H9 (cell line): ENCODE data around the gene GNL3. TPM values are rescaled to one million over a fixed set of nuclear protein-coding genes. Genes with fewer than 3 reads are reported as not detected.

Source experiments
- DNase-seq: peaks from one replicate; pipeline ENCODE4 v3.0.0-alpha.2; 2017
- H2AFZ ChIP-seq: one replicate; pipeline ENCODE4 v1.6.1; 2013; ENCODE audit warnings: mild to moderate bottlenecking, low read length, control low read depth, moderate library complexity
- H2AK5ac ChIP-seq: 2 replicates; pipeline ENCODE4 v1.6.1; 2013; ENCODE audit warnings: low read length, control low read depth, mixed read lengths; ENCODE audit not compliant: insufficient read length
- H2BK120ac ChIP-seq: one replicate; pipeline ENCODE4 v1.6.1; 2013; ENCODE audit warnings: low read depth, mild to moderate bottlenecking, low read length, control low read depth, inconsistent platforms; ENCODE audit not compliant: poor library complexity, severe bottlenecking
- H2BK12ac ChIP-seq: 2 replicates; pipeline ENCODE4 v1.6.1; 2013; ENCODE audit warnings: low read length, control low read depth, mixed read lengths, low read depth; ENCODE audit not compliant: insufficient read length
- H2BK15ac ChIP-seq: 2 replicates; pipeline ENCODE4 v1.6.1; 2013; ENCODE audit warnings: low read depth, low read length, control low read depth
- H2BK20ac ChIP-seq: one replicate; pipeline ENCODE4 v1.6.1; 2013; ENCODE audit warnings: low read depth, mild to moderate bottlenecking, low read length, control low read depth, inconsistent platforms; ENCODE audit not compliant: poor library complexity, severe bottlenecking
- H2BK5ac ChIP-seq: 2 replicates; pipeline ENCODE4 v1.6.1; 2013; ENCODE audit warnings: low read length, control low read depth, mixed read lengths; ENCODE audit not compliant: insufficient read length
- H3K14ac ChIP-seq: 2 replicates; pipeline ENCODE4 v1.6.1; 2013; ENCODE audit warnings: low read length, control low read depth; ENCODE audit not compliant: insufficient read depth
- H3K18ac ChIP-seq: 2 replicates; pipeline ENCODE4 v1.6.1; 2013; ENCODE audit warnings: low read depth, mild to moderate bottlenecking, mixed read lengths, low read length, control low read depth; ENCODE audit not compliant: insufficient read length
- H3K23ac ChIP-seq: 2 replicates; pipeline ENCODE4 v1.6.1; 2013; ENCODE audit warnings: low read length, control low read depth, mixed read lengths, low read depth; ENCODE audit not compliant: insufficient read length
- H3K23me2 ChIP-seq: 2 replicates; pipeline ENCODE4 v1.6.1; 2013; ENCODE audit warnings: low read depth, mild to moderate bottlenecking, mixed read lengths, low read length, control low read depth; ENCODE audit not compliant: insufficient read length, poor library complexity, severe bottlenecking
- H3K27ac ChIP-seq: 2 replicates; pipeline ENCODE4 v1.5.1; 2013; ENCODE audit warnings: low read length, control low read depth, mixed read lengths, low read depth; ENCODE audit not compliant: insufficient read length
- H3K27me3 ChIP-seq: 2 replicates; pipeline ENCODE4 v1.6.1; 2013; ENCODE audit warnings: low read length, control low read depth, inconsistent platforms; ENCODE audit not compliant: insufficient read depth
- H3K4ac ChIP-seq: 2 replicates; pipeline ENCODE4 v1.6.1; 2013; ENCODE audit warnings: low read depth, mild to moderate bottlenecking, control low read depth, inconsistent platforms, low read length, moderate library complexity
- H3K4me1 ChIP-seq: 2 replicates; pipeline ENCODE4 v1.6.1; 2013; ENCODE audit warnings: low read length, control low read depth, inconsistent platforms; ENCODE audit not compliant: insufficient read depth
- H3K4me2 ChIP-seq: 2 replicates; pipeline ENCODE4 v1.6.1; 2013; ENCODE audit warnings: low read length, control low read depth, mixed read lengths; ENCODE audit not compliant: insufficient read length, insufficient read depth
- H3K56ac ChIP-seq: 2 replicates; pipeline ENCODE4 v1.6.1; 2013; ENCODE audit warnings: low read depth, mild to moderate bottlenecking, mixed read lengths, low read length, control low read depth; ENCODE audit not compliant: insufficient read length
- H3K79me1 ChIP-seq: 2 replicates; pipeline ENCODE4 v1.6.1; 2013; ENCODE audit warnings: low read depth, mild to moderate bottlenecking, moderate library complexity, low read length, control low read depth, inconsistent platforms; ENCODE audit not compliant: insufficient read depth, poor library complexity, severe bottlenecking
- H3K79me2 ChIP-seq: 2 replicates; pipeline ENCODE4 v1.6.1; 2013; ENCODE audit warnings: low read length, control low read depth, inconsistent platforms; ENCODE audit not compliant: insufficient read depth
- H3K9ac ChIP-seq: 2 replicates; pipeline ENCODE4 v1.6.1; 2013; ENCODE audit warnings: low read length, control low read depth, mixed read lengths; ENCODE audit not compliant: insufficient read length; ENCODE audit errors: extremely low read depth
- H3K9me3 ChIP-seq: one replicate; pipeline ENCODE4 v1.6.1; 2013; ENCODE audit warnings: low read depth, low read length, inconsistent platforms; ENCODE audit not compliant: control insufficient read depth
- H3T11ph ChIP-seq: one replicate; pipeline ENCODE4 v1.6.1; 2013; ENCODE audit warnings: mild to moderate bottlenecking, low read length, control low read depth, inconsistent platforms
- H4K20me1 ChIP-seq: one replicate; pipeline ENCODE4 v1.6.1; 2013; ENCODE audit not compliant: control insufficient read depth, insufficient read length, insufficient read depth
- H4K5ac ChIP-seq: 2 replicates; pipeline ENCODE4 v1.6.1; 2013; ENCODE audit warnings: low read depth, mild to moderate bottlenecking, mixed read lengths, low read length, control low read depth; ENCODE audit not compliant: insufficient read length
- H4K8ac ChIP-seq: replicated peaks from 2 replicates; pipeline ENCODE4 v1.6.1; 2013; ENCODE audit warnings: low read length, control low read depth, mixed read lengths, low read depth; ENCODE audit not compliant: insufficient read length
- H4K91ac ChIP-seq: 2 replicates; pipeline ENCODE4 v1.6.1; 2013; ENCODE audit warnings: low read depth, mild to moderate bottlenecking, moderate library complexity, mixed read lengths, low read length, control low read depth; ENCODE audit not compliant: insufficient read length
- H3K27ac Mint-ChIP-seq, 3 experiments: 2 replicates in 2 of 3; 3 replicates in 1 of 3; pipeline ENCODE4 v1.8.0; 2020 to 2021; ENCODE audit warnings: mixed read lengths in 3 of 3, mild to moderate bottlenecking in 1 of 3, moderate library complexity in 1 of 3
- H3K27me3 Mint-ChIP-seq: 2 replicates; pipeline ENCODE4 v1.8.0; 2021; ENCODE audit warnings: low read depth, mild to moderate bottlenecking, moderate library complexity, mixed read lengths
- H3K36me3 Mint-ChIP-seq, 3 experiments: 2 replicates in 2 of 3; 3 replicates in 1 of 3; pipeline ENCODE4 v1.8.0; 2020 to 2021; ENCODE audit warnings: low read depth in 3 of 3, mixed read lengths in 3 of 3; ENCODE audit not compliant: insufficient read depth in 1 of 3
- H3K4me1 Mint-ChIP-seq, 2 experiments: 2 replicates each; pipeline ENCODE4 v1.8.0; 2020; ENCODE audit warnings: mixed read lengths in 2 of 2
- H3K4me3 Mint-ChIP-seq, 2 experiments: 2 replicates in 1 of 2; 3 replicates in 1 of 2; pipeline ENCODE4 v1.8.0; 2020 to 2021; ENCODE audit warnings: mild to moderate bottlenecking in 2 of 2, mixed read lengths in 2 of 2, moderate library complexity in 1 of 2
- H3K9me3 Mint-ChIP-seq, 2 experiments: 2 replicates in 1 of 2; 3 replicates in 1 of 2; pipeline ENCODE4 v1.8.0; 2020; ENCODE audit warnings: mild to moderate bottlenecking in 2 of 2, mixed read lengths in 2 of 2, moderate library complexity in 1 of 2
- total RNA-seq: library from RNA; stranded (reverse); gene quantifications from 2 replicates; pipeline ENCODE4 v1.2.1, GENCODE V29; 2021
- TF ChIP-seq, protein P1 (sequence below): fragments of 200-600 bp; sonication (generic); conservative IDR thresholded peaks from 3 replicates; pipeline ENCODE4 v1.8.0; 2021; ENCODE audit warnings: antibody characterized with exemption, mild to moderate bottlenecking

GNL3 gene
- total RNA-seq, 1 experiment from 2014 or later = 250 TPM

DNA sequence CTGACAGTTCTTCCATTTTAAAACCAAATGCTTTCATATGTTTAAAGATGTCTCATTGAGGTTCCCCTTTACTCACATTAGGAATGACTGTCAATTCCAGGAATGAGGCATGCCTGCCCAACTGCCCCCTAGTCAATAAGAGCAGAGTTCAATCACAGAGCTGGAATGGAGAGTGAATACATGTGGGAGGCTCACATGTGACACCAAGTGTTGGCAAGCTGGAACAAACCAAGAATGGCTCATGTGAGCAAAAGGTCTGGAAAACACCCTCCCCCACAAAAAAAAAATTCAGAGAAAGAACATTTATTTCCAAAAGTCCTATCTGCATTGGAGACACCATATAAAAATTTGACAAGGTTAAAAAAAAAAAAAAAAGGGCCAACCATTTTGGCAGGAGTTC is 3.8 kb upstream of the GNL3 start:
- no peak overlapping the region for H3K4me3 Mint-ChIP-seq
- no peak overlapping the region for H2BK15ac ChIP-seq

More for the DNA sequence above, 3.8 kb upstream of the GNL3 start:
- DNase-seq = no peak
- no peaks in the 10 kb centered on the region for H4K20me1 ChIP-seq
- peaks cover 3% of the 10 kb centered on the region for H3K23me2 ChIP-seq
- no peak overlapping the region for H3K18ac ChIP-seq
- H2BK5ac ChIP-seq = no peak overlapping the region
- no peak overlapping the region for H2BK12ac ChIP-seq
- H3K27ac Mint-ChIP-seq = peak overlapping the region in 2 of 3 experiments; percentile 49 to 78; a peak in 3 of 7 replicates
- H3K27me3 ChIP-seq = no peaks in the 10 kb centered on the region
- H3K4me1 Mint-ChIP-seq = peaks cover 16 to 25% of the 10 kb centered on the region in 2 experiments
- H3K27ac ChIP-seq = no peak overlapping the region
- H4K91ac ChIP-seq = no peak overlapping the region
- TF ChIP-seq, protein P1, sequence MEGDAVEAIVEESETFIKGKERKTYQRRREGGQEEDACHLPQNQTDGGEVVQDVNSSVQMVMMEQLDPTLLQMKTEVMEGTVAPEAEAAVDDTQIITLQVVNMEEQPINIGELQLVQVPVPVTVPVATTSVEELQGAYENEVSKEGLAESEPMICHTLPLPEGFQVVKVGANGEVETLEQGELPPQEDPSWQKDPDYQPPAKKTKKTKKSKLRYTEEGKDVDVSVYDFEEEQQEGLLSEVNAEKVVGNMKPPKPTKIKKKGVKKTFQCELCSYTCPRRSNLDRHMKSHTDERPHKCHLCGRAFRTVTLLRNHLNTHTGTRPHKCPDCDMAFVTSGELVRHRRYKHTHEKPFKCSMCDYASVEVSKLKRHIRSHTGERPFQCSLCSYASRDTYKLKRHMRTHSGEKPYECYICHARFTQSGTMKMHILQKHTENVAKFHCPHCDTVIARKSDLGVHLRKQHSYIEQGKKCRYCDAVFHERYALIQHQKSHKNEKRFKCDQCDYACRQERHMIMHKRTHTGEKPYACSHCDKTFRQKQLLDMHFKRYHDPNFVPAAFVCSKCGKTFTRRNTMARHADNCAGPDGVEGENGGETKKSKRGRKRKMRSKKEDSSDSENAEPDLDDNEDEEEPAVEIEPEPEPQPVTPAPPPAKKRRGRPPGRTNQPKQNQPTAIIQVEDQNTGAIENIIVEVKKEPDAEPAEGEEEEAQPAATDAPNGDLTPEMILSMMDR = 0 out of 3 replicates have a peak, but pooled peaks have one; percentile 24
- no peaks in the 10 kb centered on the region for H3K4me1 ChIP-seq
- H3K56ac ChIP-seq = no peak overlapping the region
- peaks cover 26 to 51% (median 44%) of the 10 kb centered on the region in 3 experiments for H3K36me3 Mint-ChIP-seq
- no peak overlapping the region for H2BK120ac ChIP-seq
- no peaks in the 10 kb centered on the region for H3K79me1 ChIP-seq
- peak overlapping the region; percentile 19 for H3K9ac ChIP-seq
- no peak overlapping the region for H3T11ph ChIP-seq
- H2AFZ ChIP-seq = no peak overlapping the region
- no peaks in the 10 kb centered on the region for H3K9me3 Mint-ChIP-seq
- H3K79me2 ChIP-seq = peaks cover 13% of the 10 kb centered on the region; the same call in 1 of the 2 replicates
- H2BK20ac ChIP-seq = no peak overlapping the region
- H3K4ac ChIP-seq = no peak overlapping the region
- H3K14ac ChIP-seq = no peak overlapping the region
- peaks cover 3% of the 10 kb centered on the region; the same call in 1 of the 2 replicates for H3K27me3 Mint-ChIP-seq
- no peaks in the 10 kb centered on the region for H3K9me3 ChIP-seq
- no peak overlapping the region for H4K5ac ChIP-seq
- no peak overlapping the region for H3K23ac ChIP-seq
- H2AK5ac ChIP-seq = no peak overlapping the region
- no peak overlapping the region for H3K4me2 ChIP-seq
- no peak overlapping the region for H4K8ac ChIP-seq
